PC-9 (cell line): ENCODE data around the gene ATXN7. TPM values are rescaled to one million over a fixed set of nuclear protein-coding genes. Genes with fewer than 3 reads are reported as not detected.

Experiments
- BruUV-seq: library from RNA; stranded (reverse); fragments of 400-500 nt; replicated peaks from 2 replicates; lab custom pipeline; 2021; lab: Mats Ljungman, UMichigan
- CTCF ChIA-PET: fragments of 300-600 bp; sonication (Branson Sonifier 250); formaldehyde crosslinking; loops from one replicate; lab custom pipeline; 2022; ENCODE audit warnings: antibody characterized with exemption; lab: Charles Lee
- POLR2A ChIA-PET: fragments of 300-600 bp; sonication (Branson Sonifier 250); formaldehyde crosslinking; loops from one replicate; lab custom pipeline; 2022; ENCODE audit warnings: antibody characterized with exemption; ENCODE audit not compliant: unreplicated experiment; lab: Charles Lee
- DNase-seq, 2 experiments: peaks; one replicate each; pipeline versions ENCODE4 v3.0.0 to v3.0.0-alpha.2; 2015 to 2022; ENCODE audit warnings: mixed read lengths in 1 of 2
- H2AFZ ChIP-seq: fragments of 200-600 bp; sonication (generic); 2 replicates; pipeline ENCODE4 v1.8.1; 2017; ENCODE audit warnings: antibody characterized with exemption
- H3F3A ChIP-seq: fragments of 200-600 bp; sonication (generic); 2 replicates; pipeline ENCODE4 v1.8.1; 2017; ENCODE audit warnings: antibody characterized with exemption, mild to moderate bottlenecking, low read depth; ENCODE audit not compliant: insufficient read depth
- H3K27ac ChIP-seq: fragments of 200-600 bp; sonication (generic); 2 replicates; pipeline ENCODE4 v1.6.1; 2016; ENCODE audit warnings: mixed run types
- H3K27me3 ChIP-seq: fragments of 200-600 bp; sonication (generic); 2 replicates; pipeline ENCODE4 v1.6.1; 2016; ENCODE audit warnings: low read depth, mixed run types; ENCODE audit not compliant: insufficient read depth
- H3K36me3 ChIP-seq: fragments of 200-600 bp; sonication (generic); 2 replicates; pipeline ENCODE4 v1.6.1; 2016; ENCODE audit warnings: low read depth, mixed run types
- H3K4me1 ChIP-seq: fragments of 200-600 bp; sonication (generic); replicated peaks from 2 replicates; pipeline ENCODE4 v1.6.1; 2016; ENCODE audit warnings: mixed run types; ENCODE audit not compliant: insufficient read depth
- H3K4me2 ChIP-seq: fragments of 200-600 bp; sonication (generic); 2 replicates; pipeline ENCODE4 v1.6.1; 2017; ENCODE audit warnings: mixed run types
- H3K4me3 ChIP-seq: fragments of 200-600 bp; sonication (generic); 2 replicates; pipeline ENCODE4 v1.6.1; 2016; ENCODE audit warnings: mixed run types
- H3K79me2 ChIP-seq: fragments of 200-600 bp; sonication (generic); 2 replicates; pipeline ENCODE4 v1.6.1; 2017; ENCODE audit warnings: low read depth, mixed run types
- H3K9me2 ChIP-seq: fragments of 200-600 bp; sonication (generic); 2 replicates; pipeline ENCODE4 v1.8.1; 2017; ENCODE audit warnings: mild to moderate bottlenecking; ENCODE audit not compliant: insufficient read depth
- H3K9me3 ChIP-seq: fragments of 200-600 bp; sonication (generic); 2 replicates; pipeline ENCODE4 v1.8.1; 2016; ENCODE audit warnings: low read depth; ENCODE audit not compliant: insufficient read depth
- H4K20me1 ChIP-seq: fragments of 200-600 bp; sonication (generic); 2 replicates; pipeline ENCODE4 v1.8.1; 2017; ENCODE audit not compliant: insufficient read depth
- CTCF ChIP-seq: fragments of 200-600 bp; sonication (generic); conservative IDR thresholded peaks from 2 replicates; pipeline ENCODE4 v1.6.1; 2017; ENCODE audit warnings: mixed run types, antibody characterized with exemption, mild to moderate bottlenecking, moderate library complexity
- EZH2 ChIP-seq: fragments of 200-600 bp; sonication (generic); IDR thresholded peaks from 2 replicates; pipeline ENCODE4 v1.8.0; 2017; ENCODE audit warnings: antibody characterized with exemption, low read depth
- intact Hi-C: fragments of 100-400 bp; cut with micrococcal nuclease; formaldehyde crosslinking; loops from one replicate; pipeline ENCODE4 v1.10.0; 2022; ENCODE audit not compliant: unreplicated experiment
- total RNA-seq: library from RNA; stranded (reverse); gene quantifications from 2 replicates; pipeline ENCODE4 v1.2.3, GENCODE V29; 2021

ATXN7 gene
- total RNA-seq, 1 experiment from 2014 or later, result 27.7 TPM

DNA sequence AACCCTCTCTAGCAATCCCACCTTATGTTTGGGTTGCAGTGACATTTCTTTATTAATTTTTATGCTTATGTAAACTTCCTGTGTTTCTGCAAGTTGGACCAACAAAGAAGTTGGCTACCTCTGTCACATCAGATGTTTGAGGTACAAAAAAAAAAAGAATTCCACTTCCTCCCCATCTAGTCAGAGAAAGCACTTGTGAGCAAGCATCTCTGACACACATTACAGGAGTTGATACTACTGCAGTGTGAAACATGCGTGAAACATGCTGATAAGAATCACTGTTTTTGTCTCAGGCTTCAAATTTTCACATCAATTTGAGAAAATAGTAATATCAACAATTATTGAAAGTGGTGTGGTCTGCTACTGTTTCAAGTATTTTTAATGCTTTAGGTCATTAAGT lies 47.2 kb downstream of the ATXN7 start:
- Histone ChIP-seq H2AFZ (0 out of 2 replicates have a peak overlapping the region, but pooled peaks have one; percentile 79), H3K79me2 (peaks cover 24% of the 10 kb centered on the region), H3K27ac (peak overlapping the region; percentile 55), H3K9me3 (no peaks in the 10 kb centered on the region), H4K20me1 (no peaks in the 10 kb centered on the region; the same call in 1 of the 2 replicates), H3K36me3 (no peaks in the 10 kb centered on the region; the same call in 1 of the 2 replicates), H3K4me1 (peaks cover 30% of the 10 kb centered on the region), H3K9me2 (no peaks in the 10 kb centered on the region), H3K4me3 (peak overlapping the region; percentile 65), H3K4me2 (peak overlapping the region; percentile 82), H3K27me3 (no peaks in the 10 kb centered on the region), H3F3A (peaks cover 4% of the 10 kb centered on the region; the same call in 1 of the 2 replicates)
- no peak for TF ChIP-seq EZH2
- TF ChIP-seq CTCF, result no peak
- DNase-seq, result peak in 1 of 2 experiments; percentile 40
- no TSS peak for BruUV-seq
- CTCF ChIA-PET, result no interaction called here
- intact Hi-C loops, result loop anchor here (5.0 to 10.0 kb wide), 3 partner anchors 51 to 1596 kb away; no protein-coding TSS in a partner anchor
- POLR2A ChIA-PET, result no interaction called here

- H3K36me3 ChIP-seq, result no peaks in the 10 kb centered on the region; the same call in 1 of the 2 replicates
- no peaks in the 10 kb centered on the region for H3K9me2 ChIP-seq
- no peaks in the 10 kb centered on the region; the same call in 1 of the 2 replicates for H4K20me1 ChIP-seq
- H3K27ac ChIP-seq, result peak overlapping the region; percentile 55
- H2AFZ ChIP-seq, result peak overlapping the region; percentile 79
- ChIA-PET POLR2A (interaction anchor here (0.6 kb wide), 1 partner anchor 16 kb away, joined by 3 read pairs; no protein-coding TSS in a partner anchor), CTCF (no interaction called here)
- H3K79me2 ChIP-seq, result peaks cover 30% of the 10 kb centered on the region
- peaks cover 32% of the 10 kb centered on the region for H3K4me1 ChIP-seq
- peaks cover 6% of the 10 kb centered on the region; the same call in 1 of the 2 replicates for H3F3A ChIP-seq
- H3K9me3 ChIP-seq, result no peaks in the 10 kb centered on the region
- H3K4me3 ChIP-seq, result peak overlapping the region; percentile 65
- intact Hi-C loops, result loop anchor here (5.0 to 10.0 kb wide), 3 partner anchors 51 to 1597 kb away; no protein-coding TSS in a partner anchor
- BruUV-seq, result TSS peak; percentile 77
- DNase-seq, result no peak
- TF ChIP-seq EZH2 (no peak), CTCF (no peak)
- peak overlapping the region; percentile 82 for H3K4me2 ChIP-seq
- no peaks in the 10 kb centered on the region for H3K27me3 ChIP-seq
These were observed 47.8 kb downstream of the ATXN7 start for GRCh38 chr3:63911509-63911872.

DNA sequence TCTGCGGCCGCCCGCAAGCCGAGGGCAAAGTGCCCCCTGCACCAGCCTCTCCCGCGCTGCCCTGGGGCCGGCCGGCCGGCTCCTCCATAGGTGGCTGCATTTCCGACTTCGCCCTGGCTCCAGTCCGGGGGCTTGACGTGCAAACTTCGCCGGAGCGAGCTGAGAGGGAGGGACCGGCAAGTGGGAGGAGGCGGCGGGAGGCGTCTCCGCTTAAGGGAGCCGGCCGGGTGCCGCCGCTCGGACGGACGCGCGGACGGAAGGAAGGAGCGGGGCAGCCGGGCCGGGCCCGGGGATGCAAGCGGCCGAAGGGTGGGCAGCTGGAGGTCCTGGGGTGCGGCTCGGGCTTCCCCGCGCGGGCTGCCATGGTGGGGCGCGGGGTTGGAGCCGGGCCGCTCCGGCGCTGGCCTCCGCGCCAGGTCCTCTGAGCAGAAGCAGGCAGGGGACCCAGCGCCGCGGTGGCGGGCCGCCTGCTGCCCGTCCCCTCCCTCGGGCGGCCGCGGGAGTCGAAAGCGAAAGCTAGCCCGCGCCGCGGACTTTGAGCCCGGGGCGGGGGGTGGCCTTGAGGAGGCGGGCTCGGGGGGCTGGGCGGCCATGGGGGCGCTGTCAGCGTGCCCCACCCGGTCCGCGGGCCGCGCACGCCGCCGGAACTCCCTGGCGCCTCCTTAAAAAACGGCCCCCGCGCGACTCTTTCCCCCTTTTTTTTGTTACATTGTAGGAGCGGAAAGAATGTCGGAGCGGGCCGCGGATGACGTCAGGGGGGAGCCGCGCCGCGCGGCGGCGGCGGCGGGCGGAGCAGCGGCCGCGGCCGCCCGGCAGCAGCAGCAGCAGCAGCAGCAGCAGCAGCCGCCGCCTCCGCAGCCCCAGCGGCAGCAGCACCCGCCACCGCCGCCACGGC lies 48.5 kb downstream of the ATXN7 start, which contains the start of gene SCAANT1:
Gene SCAANT1 (minus strand): TSS at position 511 of the 895 bp plus-strand sequence.
- H3K4me3 ChIP-seq, result peak within 1 kb of the TSS; percentile 65
- H3F3A ChIP-seq, result peaks cover 12% of the 10 kb centered on the region
- CTCF ChIA-PET, result interaction anchor here (0.6 kb wide), 1 partner anchor 87 kb away, joined by 4 read pairs; no protein-coding TSS in a partner anchor
- H2AFZ ChIP-seq, result peak within 1 kb of the TSS; percentile 79
- intact Hi-C loops, result loop anchor here (2.0 to 10.0 kb wide), 4 partner anchors 39 to 1597 kb away; no protein-coding TSS in a partner anchor
- no peaks in the 10 kb centered on the region for H3K9me3 ChIP-seq
- peak within 1 kb of the TSS; percentile 89 for H3K4me2 ChIP-seq
- no peaks in the 10 kb centered on the region; the same call in 1 of the 2 replicates for H4K20me1 ChIP-seq
- POLR2A ChIA-PET, result interaction anchor here (0.6 kb wide), 1 partner anchor 17 kb away, joined by 3 read pairs; no protein-coding TSS in a partner anchor
- no TSS peak for BruUV-seq
- peak; percentile 73 to 86 for DNase-seq
- peaks cover 36% of the 10 kb centered on the region for H3K79me2 ChIP-seq
- H3K27ac ChIP-seq, result peak within 1 kb of the TSS; percentile 55
- peaks cover 39% of the 10 kb centered on the region for H3K4me1 ChIP-seq
- H3K9me2 ChIP-seq, result no peaks in the 10 kb centered on the region
- H3K27me3 ChIP-seq, result no peaks in the 10 kb centered on the region
- peaks cover 2% of the 10 kb centered on the region for H3K36me3 ChIP-seq
- TF ChIP-seq CTCF, result no peak
- no peak for TF ChIP-seq EZH2
